HEK293 (cell line): Measurements from ENCODE around the gene NOVA2.

Experiments
- KLF16 ChIP-seq: fragments of 450-650 bp; formaldehyde crosslinking; IDR thresholded peaks from 2 replicates; pipeline ENCODE4 v1.5.1; 2017; ENCODE audit warnings: missing biosample characterization, missing genetic modification characterization
- SCRT1 ChIP-seq: fragments of 450-650 bp; formaldehyde crosslinking; IDR thresholded peaks from 2 replicates; pipeline ENCODE4 v1.5.1; 2016; ENCODE audit warnings: missing biosample characterization, missing genetic modification characterization, borderline replicate concordance
- ZNF157 ChIP-seq: fragments of 450-650 bp; formaldehyde crosslinking; IDR thresholded peaks from 2 replicates; pipeline ENCODE4 v1.5.1; 2016; ENCODE audit warnings: missing biosample characterization, missing genetic modification characterization
- ZNF174 ChIP-seq: fragments of 450-650 bp; formaldehyde crosslinking; IDR thresholded peaks from 2 replicates; pipeline ENCODE4 v1.5.0; 2017; ENCODE audit warnings: missing biosample characterization, mild to moderate bottlenecking, missing genetic modification characterization
- ZNF274 ChIP-seq, 2 experiments: fragments of 200-500 bp in 1 of 2; fragments of 450-650 bp in 1 of 2; sonication (Bioruptor generic) in 1 of 2; formaldehyde crosslinking in 1 of 2; IDR thresholded peaks; 2 replicates each; pipeline versions ENCODE4 v1.5.1 to v1.6.1; 2014 to 2016; ENCODE audit warnings: borderline replicate concordance in 1 of 2, inconsistent platforms in 1 of 2, low read length in 1 of 2, missing biosample characterization in 1 of 2, missing genetic modification characterization in 1 of 2
- ZNF311 ChIP-seq: fragments of 450-650 bp; formaldehyde crosslinking; IDR thresholded peaks from 2 replicates; pipeline ENCODE4 v1.5.1; 2017; ENCODE audit warnings: missing biosample characterization, missing genetic modification characterization, borderline replicate concordance
- ZNF366 ChIP-seq: fragments of 450-650 bp; formaldehyde crosslinking; conservative IDR thresholded peaks from 2 replicates; pipeline ENCODE4 v1.5.1; 2016; ENCODE audit warnings: missing biosample characterization, missing genetic modification characterization
- ZNF473 ChIP-seq: fragments of 450-650 bp; formaldehyde crosslinking; IDR thresholded peaks from 2 replicates; pipeline ENCODE4 v1.5.1; 2017; ENCODE audit warnings: missing biosample characterization, missing genetic modification characterization
- ZNF600 ChIP-seq: fragments of 450-650 bp; formaldehyde crosslinking; IDR thresholded peaks from 2 replicates; pipeline ENCODE4 v1.5.1; 2016; ENCODE audit warnings: missing biosample characterization, missing genetic modification characterization
- ZNF658 ChIP-seq: fragments of 450-650 bp; formaldehyde crosslinking; IDR thresholded peaks from 2 replicates; pipeline ENCODE4; 2016; ENCODE audit warnings: missing biosample characterization, missing genetic modification characterization
- TF ChIP-seq, protein P1 (sequence below): fragments of 450-650 bp; formaldehyde crosslinking; IDR thresholded peaks from 2 replicates; pipeline ENCODE4 v1.5.1; 2016; ENCODE audit warnings: missing biosample characterization, missing genetic modification characterization
- TF ChIP-seq, protein P2 (sequence below): fragments of 450-650 bp; formaldehyde crosslinking; IDR thresholded peaks from 2 replicates; pipeline ENCODE4 v1.5.1; 2017; ENCODE audit warnings: missing biosample characterization, missing genetic modification characterization
- TF ChIP-seq, protein P3 (sequence below): fragments of 450-650 bp; formaldehyde crosslinking; IDR thresholded peaks from 2 replicates; pipeline ENCODE4 v1.5.1; 2016; ENCODE audit warnings: missing biosample characterization, missing genetic modification characterization
- TF ChIP-seq, protein P4 (sequence below): fragments of 450-650 bp; formaldehyde crosslinking; IDR thresholded peaks from 2 replicates; pipeline ENCODE4 v1.5.1; 2016; ENCODE audit warnings: missing biosample characterization, missing genetic modification characterization
- TF ChIP-seq, protein P5 (sequence below): fragments of 450-650 bp; formaldehyde crosslinking; IDR thresholded peaks from 2 replicates; pipeline ENCODE4 v1.5.1; 2016; ENCODE audit warnings: missing biosample characterization, missing genetic modification characterization
- TF ChIP-seq, protein P6 (sequence below): fragments of 450-650 bp; formaldehyde crosslinking; IDR thresholded peaks from 2 replicates; pipeline ENCODE4 v1.5.1; 2016; ENCODE audit warnings: missing biosample characterization, missing genetic modification characterization

Gene NOVA2

DNA sequence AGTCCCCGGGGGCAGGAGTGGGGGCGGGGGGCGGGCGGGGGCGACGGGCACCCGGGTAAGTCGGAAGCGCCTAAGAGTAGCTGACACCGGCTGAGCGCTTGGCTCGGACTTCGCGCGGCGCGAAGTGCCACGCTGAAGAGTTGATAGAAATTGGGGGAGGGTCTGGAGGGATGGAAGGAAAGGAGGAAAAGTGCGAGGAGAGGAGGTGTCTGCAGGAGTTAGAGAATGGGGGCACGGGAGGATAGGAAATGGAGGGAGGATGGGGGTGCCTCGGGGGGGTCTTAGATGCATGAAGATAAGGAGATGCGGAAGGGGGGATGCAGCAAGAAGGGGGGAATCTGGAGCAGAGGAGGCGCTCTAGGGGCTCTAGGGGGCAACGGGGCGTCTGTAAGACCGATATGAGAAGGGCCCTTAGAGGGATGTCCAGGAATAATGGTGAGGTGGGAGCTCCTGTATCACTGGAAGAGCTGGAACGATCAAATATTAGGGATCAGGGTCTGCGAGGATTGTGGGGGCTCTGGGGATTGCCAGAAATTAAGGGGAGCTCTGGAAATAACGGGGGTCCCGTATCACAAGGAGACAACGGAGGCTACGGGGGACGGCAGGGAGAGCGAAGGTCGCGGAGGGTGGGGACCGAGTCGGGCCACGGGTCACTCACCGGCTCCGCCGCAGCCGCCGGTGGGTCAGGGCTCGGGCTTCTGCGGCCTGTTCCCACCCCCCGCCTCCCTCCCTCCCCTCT lies 71.6 kb downstream of the NOVA2 start, which contains the start of gene MYPOP (continued):
- TF ChIP-seq, protein P1, sequence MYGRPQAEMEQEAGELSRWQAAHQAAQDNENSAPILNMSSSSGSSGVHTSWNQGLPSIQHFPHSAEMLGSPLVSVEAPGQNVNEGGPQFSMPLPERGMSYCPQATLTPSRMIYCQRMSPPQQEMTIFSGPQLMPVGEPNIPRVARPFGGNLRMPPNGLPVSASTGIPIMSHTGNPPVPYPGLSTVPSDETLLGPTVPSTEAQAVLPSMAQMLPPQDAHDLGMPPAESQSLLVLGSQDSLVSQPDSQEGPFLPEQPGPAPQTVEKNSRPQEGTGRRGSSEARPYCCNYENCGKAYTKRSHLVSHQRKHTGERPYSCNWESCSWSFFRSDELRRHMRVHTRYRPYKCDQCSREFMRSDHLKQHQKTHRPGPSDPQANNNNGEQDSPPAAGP (tag by site-specific recombination) = no peak
- TF ChIP-seq ZNF157 (tag by site-specific recombination) = 0 out of 2 replicates have a peak, but pooled peaks have one; percentile 31
- 0 out of 2 replicates have a peak, but pooled peaks have one; percentile 16 for TF ChIP-seq KLF16
- peak; percentile 64 for TF ChIP-seq ZNF366 (tag by site-specific recombination)
- TF ChIP-seq, protein P2, sequence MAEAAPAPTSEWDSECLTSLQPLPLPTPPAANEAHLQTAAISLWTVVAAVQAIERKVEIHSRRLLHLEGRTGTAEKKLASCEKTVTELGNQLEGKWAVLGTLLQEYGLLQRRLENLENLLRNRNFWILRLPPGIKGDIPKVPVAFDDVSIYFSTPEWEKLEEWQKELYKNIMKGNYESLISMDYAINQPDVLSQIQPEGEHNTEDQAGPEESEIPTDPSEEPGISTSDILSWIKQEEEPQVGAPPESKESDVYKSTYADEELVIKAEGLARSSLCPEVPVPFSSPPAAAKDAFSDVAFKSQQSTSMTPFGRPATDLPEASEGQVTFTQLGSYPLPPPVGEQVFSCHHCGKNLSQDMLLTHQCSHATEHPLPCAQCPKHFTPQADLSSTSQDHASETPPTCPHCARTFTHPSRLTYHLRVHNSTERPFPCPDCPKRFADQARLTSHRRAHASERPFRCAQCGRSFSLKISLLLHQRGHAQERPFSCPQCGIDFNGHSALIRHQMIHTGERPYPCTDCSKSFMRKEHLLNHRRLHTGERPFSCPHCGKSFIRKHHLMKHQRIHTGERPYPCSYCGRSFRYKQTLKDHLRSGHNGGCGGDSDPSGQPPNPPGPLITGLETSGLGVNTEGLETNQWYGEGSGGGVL (tag by site-specific recombination) = peak; percentile 63
- TF ChIP-seq ZNF600 (tag by site-specific recombination) = no peak
- TF ChIP-seq, protein P3, sequence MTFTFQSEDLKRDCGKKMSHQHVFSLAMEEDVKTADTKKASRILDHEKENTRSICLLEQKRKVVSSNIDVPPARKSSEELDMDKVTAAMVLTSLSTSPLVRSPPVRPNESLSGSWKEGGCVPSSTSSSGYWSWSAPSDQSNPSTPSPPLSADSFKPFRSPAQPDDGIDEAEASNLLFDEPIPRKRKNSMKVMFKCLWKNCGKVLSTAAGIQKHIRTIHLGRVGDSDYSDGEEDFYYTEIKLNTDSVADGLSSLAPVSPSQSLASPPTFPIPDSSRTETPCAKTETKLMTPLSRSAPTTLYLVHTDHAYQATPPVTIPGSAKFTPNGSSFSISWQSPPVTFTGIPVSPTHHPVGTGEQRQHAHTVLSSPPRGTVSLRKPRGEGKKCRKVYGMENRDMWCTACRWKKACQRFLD (tag by site-specific recombination) = no peak
- no peak for TF ChIP-seq ZNF274 (IDR thresholded peaks at IDR 0.05; ENCODE audit: low read length)
- TF ChIP-seq ZNF274 (tag by site-specific recombination; IDR thresholded peaks at IDR 0.05; ENCODE audit: borderline replicate concordance) = no peak
- no peak for TF ChIP-seq SCRT1 (tag by site-specific recombination)
- TF ChIP-seq, protein P4, sequence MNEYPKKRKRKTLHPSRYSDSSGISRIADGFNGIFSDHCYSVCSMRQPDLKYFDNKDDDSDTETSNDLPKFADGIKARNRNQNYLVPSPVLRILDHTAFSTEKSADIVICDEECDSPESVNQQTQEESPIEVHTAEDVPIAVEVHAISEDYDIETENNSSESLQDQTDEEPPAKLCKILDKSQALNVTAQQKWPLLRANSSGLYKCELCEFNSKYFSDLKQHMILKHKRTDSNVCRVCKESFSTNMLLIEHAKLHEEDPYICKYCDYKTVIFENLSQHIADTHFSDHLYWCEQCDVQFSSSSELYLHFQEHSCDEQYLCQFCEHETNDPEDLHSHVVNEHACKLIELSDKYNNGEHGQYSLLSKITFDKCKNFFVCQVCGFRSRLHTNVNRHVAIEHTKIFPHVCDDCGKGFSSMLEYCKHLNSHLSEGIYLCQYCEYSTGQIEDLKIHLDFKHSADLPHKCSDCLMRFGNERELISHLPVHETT (tag by site-specific recombination) = no peak
- TF ChIP-seq ZNF311 = no peak
- TF ChIP-seq ZNF658 = no peak
- TF ChIP-seq, protein P5, sequence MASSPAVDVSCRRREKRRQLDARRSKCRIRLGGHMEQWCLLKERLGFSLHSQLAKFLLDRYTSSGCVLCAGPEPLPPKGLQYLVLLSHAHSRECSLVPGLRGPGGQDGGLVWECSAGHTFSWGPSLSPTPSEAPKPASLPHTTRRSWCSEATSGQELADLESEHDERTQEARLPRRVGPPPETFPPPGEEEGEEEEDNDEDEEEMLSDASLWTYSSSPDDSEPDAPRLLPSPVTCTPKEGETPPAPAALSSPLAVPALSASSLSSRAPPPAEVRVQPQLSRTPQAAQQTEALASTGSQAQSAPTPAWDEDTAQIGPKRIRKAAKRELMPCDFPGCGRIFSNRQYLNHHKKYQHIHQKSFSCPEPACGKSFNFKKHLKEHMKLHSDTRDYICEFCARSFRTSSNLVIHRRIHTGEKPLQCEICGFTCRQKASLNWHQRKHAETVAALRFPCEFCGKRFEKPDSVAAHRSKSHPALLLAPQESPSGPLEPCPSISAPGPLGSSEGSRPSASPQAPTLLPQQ (tag by site-specific recombination) = peak; percentile 17; the same call in 1 of the 2 replicates
- no peak for TF ChIP-seq ZNF174 (tag by site-specific recombination)
- no peak for TF ChIP-seq ZNF473 (tag by site-specific recombination)
- TF ChIP-seq, protein P6, sequence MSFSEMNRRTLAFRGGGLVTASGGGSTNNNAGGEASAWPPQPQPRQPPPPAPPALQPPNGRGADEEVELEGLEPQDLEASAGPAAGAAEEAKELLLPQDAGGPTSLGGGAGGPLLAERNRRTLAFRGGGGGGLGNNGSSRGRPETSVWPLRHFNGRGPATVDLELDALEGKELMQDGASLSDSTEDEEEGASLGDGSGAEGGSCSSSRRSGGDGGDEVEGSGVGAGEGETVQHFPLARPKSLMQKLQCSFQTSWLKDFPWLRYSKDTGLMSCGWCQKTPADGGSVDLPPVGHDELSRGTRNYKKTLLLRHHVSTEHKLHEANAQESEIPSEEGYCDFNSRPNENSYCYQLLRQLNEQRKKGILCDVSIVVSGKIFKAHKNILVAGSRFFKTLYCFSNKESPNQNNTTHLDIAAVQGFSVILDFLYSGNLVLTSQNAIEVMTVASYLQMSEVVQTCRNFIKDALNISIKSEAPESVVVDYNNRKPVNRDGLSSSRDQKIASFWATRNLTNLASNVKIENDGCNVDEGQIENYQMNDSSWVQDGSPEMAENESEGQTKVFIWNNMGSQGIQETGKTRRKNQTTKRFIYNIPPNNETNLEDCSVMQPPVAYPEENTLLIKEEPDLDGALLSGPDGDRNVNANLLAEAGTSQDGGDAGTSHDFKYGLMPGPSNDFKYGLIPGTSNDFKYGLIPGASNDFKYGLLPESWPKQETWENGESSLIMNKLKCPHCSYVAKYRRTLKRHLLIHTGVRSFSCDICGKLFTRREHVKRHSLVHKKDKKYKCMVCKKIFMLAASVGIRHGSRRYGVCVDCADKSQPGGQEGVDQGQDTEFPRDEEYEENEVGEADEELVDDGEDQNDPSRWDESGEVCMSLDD = peak; percentile 84
